HT1080 (cell line): ENCODE data around the gene KLK7. TPM values are rescaled to one million over a fixed set of nuclear protein-coding genes. Genes with fewer than 3 reads are reported as not detected.

Source experiments
- DNase-seq: peaks from one replicate; pipeline ENCODE4 v3.0.0-alpha.2; 2015; ENCODE audit warnings: low read depth
- total RNA-seq: library from RNA; depleted of rRNA; stranded (reverse); fragments of >200 nt; shearing (Covaris generic); gene quantifications from 2 replicates; pipeline ENCODE4 v1.2.3, GENCODE V29; 2014; rRNA removed

Gene KLK7
- total RNA-seq, 1 experiment from 2014 or later = not detected

- peak; percentile 30 for DNase-seq
Observed at GRCh38 chr19:50933640-50934039, 50.1 kb downstream of the KLK7 start.

- no peak for DNase-seq
Observed at GRCh38 chr19:50932690-50933083, 51.0 kb downstream of the KLK7 start.

- no peak for DNase-seq
Observed at GRCh38 chr19:50932018-50932689, 51.6 kb downstream of the KLK7 start.

GRCh38 chr19:50931023-50931422 lies 52.7 kb downstream of the KLK7 start:
- DNase-seq = no peak

GRCh38 chr19:50928831-50929230 lies 54.9 kb downstream of the KLK7 start:
- no peak for DNase-seq

Other genes starting within 250 kb of the KLK7 start
- not detected in 2 replicates for gene GPR32, start 213.5 kb downstream of the KLK7 start, total RNA-seq
- gene ACP4, start 193.5 kb downstream of the KLK7 start, total RNA-seq = not detected in 2 replicates
- not detected in 2 replicates for gene KLK1, start 160.1 kb downstream of the KLK7 start, total RNA-seq
- not detected in 2 replicates for gene KLK15, start 150.3 kb downstream of the KLK7 start, total RNA-seq
- gene KLK3, start 129.0 kb downstream of the KLK7 start, total RNA-seq = not detected in 2 replicates
- gene KLK2, start 110.5 kb downstream of the KLK7 start, total RNA-seq = not detected in 2 replicates
- not detected in 2 replicates for gene KLK4, start 72.5 kb downstream of the KLK7 start, total RNA-seq
- gene KLK5, start 30.9 kb downstream of the KLK7 start, total RNA-seq = not detected in 2 replicates
- gene KLK6, start 14.3 kb downstream of the KLK7 start, total RNA-seq = 0.20 TPM in 1 of 2 replicates, not detected in the other
- gene KLK8, start 17.7 kb upstream of the KLK7 start, total RNA-seq = not detected in 2 replicates
- not detected in 2 replicates for gene KLK10, start 35.8 kb upstream of the KLK7 start, total RNA-seq
- not detected in 2 replicates for gene KLK11, start 42.7 kb upstream of the KLK7 start, total RNA-seq
- not detected in 2 replicates for gene KLK12, start 51.1 kb upstream of the KLK7 start, total RNA-seq
- not detected in 2 replicates for gene KLK13, start 81.2 kb upstream of the KLK7 start, total RNA-seq
- not detected in 2 replicates for gene KLK14, start 99.0 kb upstream of the KLK7 start, total RNA-seq
- gene CTU1, start 124.5 kb upstream of the KLK7 start, total RNA-seq = 26.5 and 32.3 TPM in 2 replicates
- gene SIGLEC9, start 141.0 kb upstream of the KLK7 start, total RNA-seq = 0.67 and 1.4 TPM in 2 replicates
- gene SIGLEC7, start 158.4 kb upstream of the KLK7 start, total RNA-seq = not detected in 2 replicates
- gene CD33, start 241.2 kb upstream of the KLK7 start, total RNA-seq = 52.3 and 53.7 TPM in 2 replicates